GM23248 (cell line): ENCODE data around the gene MSGN1. TPM values are rescaled to one million over a fixed set of nuclear protein-coding genes. Genes with fewer than 3 reads are reported as not detected.

Experiments
- DNase-seq: peaks from one replicate; pipeline ENCODE4 v3.0.0-alpha.2; 2015
- H2AFZ ChIP-seq: fragments of 200-600 bp; sonication (generic); 2 replicates; pipeline ENCODE4 v1.6.1; 2016; ENCODE audit warnings: antibody characterized with exemption
- H3F3A ChIP-seq: fragments of 200-600 bp; sonication (generic); 2 replicates; pipeline ENCODE4 v1.6.1; 2016; ENCODE audit warnings: mild to moderate bottlenecking, antibody characterized with exemption, mixed run types; ENCODE audit not compliant: insufficient read depth
- H3K27ac ChIP-seq: fragments of 200-600 bp; sonication (generic); 2 replicates; pipeline ENCODE4 v1.5.1; 2016; ENCODE audit warnings: mild to moderate bottlenecking
- H3K27me3 ChIP-seq: fragments of 200-600 bp; sonication (generic); replicated peaks from 2 replicates; pipeline ENCODE4 v1.6.1; 2016; ENCODE audit warnings: mild to moderate bottlenecking; ENCODE audit not compliant: insufficient read depth
- H3K36me3 ChIP-seq: fragments of 200-600 bp; sonication (generic); 2 replicates; pipeline ENCODE4 v1.6.1; 2016; ENCODE audit warnings: low read depth, mild to moderate bottlenecking
- H3K4me1 ChIP-seq: fragments of 200-600 bp; sonication (generic); 2 replicates; pipeline ENCODE4 v1.6.1; 2016; ENCODE audit warnings: mild to moderate bottlenecking; ENCODE audit not compliant: insufficient read depth
- H3K4me2 ChIP-seq: fragments of 200-600 bp; sonication (generic); one replicate; pipeline ENCODE4 v1.6.1; 2016; ENCODE audit warnings: mild to moderate bottlenecking; ENCODE audit not compliant: unreplicated experiment
- H3K4me3 ChIP-seq: fragments of 200-600 bp; sonication (generic); 2 replicates; pipeline ENCODE4 v1.5.1; 2016; ENCODE audit warnings: mild to moderate bottlenecking
- H3K79me2 ChIP-seq: fragments of 200-600 bp; sonication (generic); 2 replicates; pipeline ENCODE4 v1.6.1; 2016; ENCODE audit warnings: mild to moderate bottlenecking; ENCODE audit not compliant: insufficient read depth
- H3K9ac ChIP-seq: fragments of 200-600 bp; sonication (generic); 2 replicates; pipeline ENCODE4 v1.6.1; 2016; ENCODE audit warnings: mild to moderate bottlenecking
- H3K9me2 ChIP-seq: fragments of 200-600 bp; sonication (generic); 2 replicates; pipeline ENCODE4 v1.6.1; 2016; ENCODE audit warnings: mixed run types, mild to moderate bottlenecking, moderate library complexity; ENCODE audit not compliant: insufficient read depth
- H3K9me3 ChIP-seq: fragments of 200-600 bp; sonication (generic); one replicate; pipeline ENCODE4 v1.6.1; 2017; ENCODE audit warnings: low read depth
- H4K20me1 ChIP-seq: fragments of 200-600 bp; sonication (generic); 2 replicates; pipeline ENCODE4 v1.6.0; 2016; ENCODE audit not compliant: insufficient read depth
- EZH2 ChIP-seq: fragments of 200-600 bp; sonication (generic); IDR thresholded peaks from 2 replicates; pipeline ENCODE4 v1.6.1; 2018; ENCODE audit warnings: antibody characterized with exemption, mild to moderate bottlenecking; ENCODE audit not compliant: insufficient read depth, poor library complexity, severe bottlenecking
- EZH2phosphoT487 ChIP-seq: fragments of 200-600 bp; sonication (generic); IDR thresholded peaks from 2 replicates; pipeline ENCODE4 v1.6.1; 2018; ENCODE audit warnings: antibody characterized with exemption, moderate library complexity, mild to moderate bottlenecking, low read depth; ENCODE audit not compliant: insufficient read depth
- WGBS, 2 experiments: methylation state at CpG; one replicate each; pipeline ENCODE4 v1.1.6; 2015 to 2017; ENCODE audit warnings: low lambda C conversion rate in 2 of 2, low coverage in 1 of 2; ENCODE audit errors: missing lambda C conversion rate in 2 of 2; 5-methylcytosine and 5-hydroxymethylcytosine counted together
- in situ Hi-C: fragments of 300-500 bp; cut with MboI; formaldehyde crosslinking; loops from 2 replicates; pipeline ENCODE4 v1.15.0; 2020
- polyA plus RNA-seq: library from polyadenylated mRNA; unstranded; fragments of >200 nt; fragmentation: Nextera tagmentation; extraction: Ambion mirVana; gene quantifications from 2 replicates; pipeline ENCODE4 v1.2.1, GENCODE V29; 2016
- total RNA-seq: library from RNA; depleted of rRNA; stranded (reverse); fragments of >200 nt; shearing (Covaris generic); gene quantifications from 2 replicates; pipeline ENCODE4 v1.2.3, GENCODE V29; 2014

MSGN1 gene
- total and polyA plus RNA-seq, 2 experiments from 2014 or later, result not detected

- 0 out of 2 replicates have a peak, but pooled peaks cover 13% of the 10 kb centered on the region for H3K27me3 ChIP-seq
- no peak overlapping the region for H3K9ac ChIP-seq
- no peak overlapping the region for H3K4me2 ChIP-seq
- no peaks in the 10 kb centered on the region for H4K20me1 ChIP-seq
- H3K79me2 ChIP-seq, result no peaks in the 10 kb centered on the region
- no peak for DNase-seq
- no peaks in the 10 kb centered on the region for H3K36me3 ChIP-seq
- no peaks in the 10 kb centered on the region for H3K4me1 ChIP-seq
- H3F3A ChIP-seq, result no peaks in the 10 kb centered on the region
- H3K4me3 ChIP-seq, result no peak overlapping the region
- WGBS, 2 experiments, result 57 to 58% methylated on average over 7 of the region's 7 CpGs
- H2AFZ ChIP-seq, result no peak overlapping the region
- in situ Hi-C loops, result no loop called here
- no peaks in the 10 kb centered on the region for H3K9me3 ChIP-seq
- H3K27ac ChIP-seq, result no peak overlapping the region
- H3K9me2 ChIP-seq, result no peaks in the 10 kb centered on the region
- TF ChIP-seq EZH2 (no peak), EZH2phosphoT487 (no peak)
Observed at GRCh38 chr2:17845806-17846205, 29.5 kb downstream of the MSGN1 start.

DNA sequence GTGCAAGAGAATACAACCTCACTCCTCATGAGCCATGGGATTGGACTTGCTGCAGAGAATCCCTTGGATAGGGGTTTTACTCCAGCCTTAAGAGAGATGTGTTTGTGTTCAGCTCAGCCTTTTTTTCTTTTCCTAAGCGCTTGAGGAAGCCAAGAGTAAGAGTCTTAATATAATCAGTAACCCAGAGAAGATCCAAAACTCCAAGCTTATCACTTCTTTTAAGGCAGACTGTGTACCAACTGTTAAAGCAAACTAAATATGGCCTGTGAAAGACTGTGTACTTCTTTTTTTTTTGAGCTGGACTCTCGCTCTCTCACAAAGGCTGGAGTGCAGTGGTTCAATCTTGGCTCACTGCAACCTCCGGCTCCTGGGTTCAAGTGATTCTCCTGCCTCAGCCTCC, 30.4 kb downstream of the MSGN1 start:
- in situ Hi-C loops, result no loop called here
- Histone ChIP-seq H3K9me3 (no peaks in the 10 kb centered on the region), H3K4me3 (no peak overlapping the region), H4K20me1 (no peaks in the 10 kb centered on the region), H3K4me1 (no peaks in the 10 kb centered on the region), H3K4me2 (no peak overlapping the region), H3K9me2 (no peaks in the 10 kb centered on the region), H2AFZ (no peak overlapping the region), H3F3A (no peaks in the 10 kb centered on the region), H3K79me2 (no peaks in the 10 kb centered on the region), H3K9ac (no peak overlapping the region), H3K27me3 (0 out of 2 replicates have a peak, but pooled peaks cover 13% of the 10 kb centered on the region), H3K36me3 (no peaks in the 10 kb centered on the region), H3K27ac (no peak overlapping the region)
- 69 to 77% methylated on average over 3 of the region's 3 CpGs for WGBS, 2 experiments
- no peak for TF ChIP-seq EZH2phosphoT487
- no peak for TF ChIP-seq EZH2
- DNase-seq, result no peak

- H3K79me2 ChIP-seq, result no peaks in the 10 kb centered on the region
- 68 to 73% methylated on average over 2 of the region's 2 CpGs for WGBS, 2 experiments
- no peak overlapping the region for H2AFZ ChIP-seq
- no peaks in the 10 kb centered on the region for H3K9me2 ChIP-seq
- in situ Hi-C loops, result no loop called here
- TF ChIP-seq EZH2phosphoT487 (no peak), EZH2 (no peak)
- no peak overlapping the region for H3K9ac ChIP-seq
- DNase-seq, result no peak
- no peak overlapping the region for H3K4me3 ChIP-seq
- H3K27ac ChIP-seq, result no peak overlapping the region
- 0 out of 2 replicates have a peak, but pooled peaks cover 13% of the 10 kb centered on the region for H3K27me3 ChIP-seq
- H3F3A ChIP-seq, result no peaks in the 10 kb centered on the region
- H3K4me1 ChIP-seq, result no peaks in the 10 kb centered on the region
- H4K20me1 ChIP-seq, result no peaks in the 10 kb centered on the region
- H3K9me3 ChIP-seq, result no peaks in the 10 kb centered on the region
- H3K4me2 ChIP-seq, result no peak overlapping the region
- no peaks in the 10 kb centered on the region for H3K36me3 ChIP-seq
Observed at GRCh38 chr2:17847236-17847635, 31.0 kb downstream of the MSGN1 start.

- DNase-seq, result no peak
- Histone ChIP-seq H3K9me3 (no peaks in the 10 kb centered on the region), H3K4me3 (no peak overlapping the region), H3K79me2 (no peaks in the 10 kb centered on the region), H3K9ac (no peak overlapping the region), H3K4me2 (no peak overlapping the region), H3K36me3 (no peaks in the 10 kb centered on the region), H3K27me3 (peaks cover 20% of the 10 kb centered on the region; the same call in 1 of the 2 replicates), H3K4me1 (no peaks in the 10 kb centered on the region), H3K9me2 (no peaks in the 10 kb centered on the region), H3K27ac (no peak overlapping the region), H4K20me1 (no peaks in the 10 kb centered on the region), H2AFZ (no peak overlapping the region), H3F3A (no peaks in the 10 kb centered on the region)
- in situ Hi-C loops, result no loop called here
- TF ChIP-seq EZH2 (no peak), EZH2phosphoT487 (no peak)
- 79 to 80% methylated on average over 5 of the region's 5 CpGs for WGBS, 2 experiments
Observed at GRCh38 chr2:17849275-17849674, 33.0 kb downstream of the MSGN1 start.

GRCh38 chr2:17850151-17850550, 33.9 kb downstream of the MSGN1 start:
- no peaks in the 10 kb centered on the region for H3K9me2 ChIP-seq
- no peaks in the 10 kb centered on the region for H3K4me1 ChIP-seq
- no peaks in the 10 kb centered on the region for H3K36me3 ChIP-seq
- in situ Hi-C loops, result loop anchor here (10.0 kb wide), 1 partner anchor 305 kb away; no protein-coding TSS in a partner anchor
- H3K9ac ChIP-seq, result no peak overlapping the region
- no peaks in the 10 kb centered on the region for H4K20me1 ChIP-seq
- no peak overlapping the region for H2AFZ ChIP-seq
- H3F3A ChIP-seq, result no peaks in the 10 kb centered on the region
- no peaks in the 10 kb centered on the region for H3K9me3 ChIP-seq
- no peaks in the 10 kb centered on the region for H3K79me2 ChIP-seq
- H3K27me3 ChIP-seq, result peaks cover 14% of the 10 kb centered on the region; the same call in 1 of the 2 replicates
- no peak overlapping the region for H3K27ac ChIP-seq
- no peak overlapping the region for H3K4me3 ChIP-seq
- no peak overlapping the region for H3K4me2 ChIP-seq
- no peak for TF ChIP-seq EZH2phosphoT487
- no peak for TF ChIP-seq EZH2
- 91 to 92% methylated on average over 4 of the region's 4 CpGs for WGBS, 2 experiments
- no peak for DNase-seq
